ENCODE measurements around the gene MPV17L2.

Gene MPV17L2

DNA sequence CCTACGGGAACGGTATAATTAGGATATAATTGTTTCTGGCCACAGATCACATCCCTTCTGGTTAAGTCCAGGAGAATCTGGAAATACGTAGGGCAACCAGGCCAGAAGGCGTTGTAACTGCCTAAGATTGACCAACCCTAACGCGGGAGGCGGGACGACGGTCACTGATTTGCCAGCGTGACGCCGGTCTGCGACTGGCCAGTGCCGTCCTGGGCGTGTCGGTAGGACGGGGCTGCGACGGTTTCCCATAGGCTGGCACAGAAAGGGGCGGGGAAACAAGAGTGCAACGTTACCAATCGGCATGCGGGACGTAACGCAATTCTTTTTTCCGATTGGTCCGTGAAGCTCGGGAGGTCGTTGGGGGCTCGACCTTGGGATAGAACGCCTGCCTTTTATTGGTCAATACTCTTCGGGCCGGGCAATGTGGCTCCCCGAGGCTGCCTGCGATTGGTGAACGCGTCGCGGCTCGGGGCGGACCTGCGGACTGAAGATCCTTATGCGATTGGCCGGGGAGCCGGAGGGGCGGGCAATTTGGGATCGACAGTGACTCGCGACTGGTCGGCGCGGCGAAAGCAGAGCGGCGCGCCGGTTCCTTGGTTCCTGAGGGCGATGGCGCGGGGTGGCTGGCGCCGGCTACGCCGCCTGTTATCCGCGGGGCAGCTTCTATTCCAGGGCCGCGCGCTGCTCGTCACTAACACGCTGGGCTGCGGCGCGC lies at the start of gene MPV17L2:
Gene MPV17L2 (plus strand): TSS at position 546 of the 715 bp plus-strand sequence. CDS start 64 bp downstream, at position 610.
- Mint-ChIP-seq H3K36me3 (ENCODE audit: low read depth) (peaks cover 4% of the 10 kb centered on the region), H3K27me3 (peaks cover 4% of the 10 kb centered on the region), H3K4me1 (peaks cover 26% of the 10 kb centered on the region), H3K9me3 (no peaks in the 10 kb centered on the region), H3K4me3 (peak within 1 kb of the TSS; percentile 85), H3K27ac (peak within 1 kb of the TSS; percentile 93)
- ATAC-seq (peak; percentile 93), DNase-seq (peak; percentile 98)

DNA sequence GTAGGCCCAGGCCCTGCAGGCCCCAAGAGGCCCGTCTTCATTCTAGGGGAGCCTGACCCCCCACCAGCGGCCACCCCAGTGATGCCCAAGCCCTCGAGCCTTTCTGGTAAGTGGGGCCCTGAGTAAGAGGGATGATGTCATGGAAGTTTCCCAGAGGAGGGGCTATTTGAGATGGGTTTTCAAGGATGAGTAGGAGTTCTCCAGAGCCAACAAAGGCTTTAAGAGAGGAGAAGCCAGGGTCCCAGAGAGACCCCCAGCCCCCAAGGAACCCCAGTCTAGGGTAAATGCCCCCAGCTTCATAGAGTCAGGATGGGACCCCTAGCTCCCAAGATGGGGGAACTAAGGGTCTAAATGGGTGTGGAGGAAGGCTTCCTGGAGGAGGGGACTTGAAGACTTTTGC lies 49.1 kb upstream of the MPV17L2 start:
- Mint-ChIP-seq H3K4me1 (no peaks in the 10 kb centered on the region), H3K4me3 (no peak overlapping the region), H3K36me3 (ENCODE audit: low read depth) (peaks cover 25% of the 10 kb centered on the region), H3K9me3 (no peaks in the 10 kb centered on the region), H3K27me3 (no peaks in the 10 kb centered on the region), H3K27ac (no peak overlapping the region)
- ATAC-seq (no peak), DNase-seq (no peak)

DNA sequence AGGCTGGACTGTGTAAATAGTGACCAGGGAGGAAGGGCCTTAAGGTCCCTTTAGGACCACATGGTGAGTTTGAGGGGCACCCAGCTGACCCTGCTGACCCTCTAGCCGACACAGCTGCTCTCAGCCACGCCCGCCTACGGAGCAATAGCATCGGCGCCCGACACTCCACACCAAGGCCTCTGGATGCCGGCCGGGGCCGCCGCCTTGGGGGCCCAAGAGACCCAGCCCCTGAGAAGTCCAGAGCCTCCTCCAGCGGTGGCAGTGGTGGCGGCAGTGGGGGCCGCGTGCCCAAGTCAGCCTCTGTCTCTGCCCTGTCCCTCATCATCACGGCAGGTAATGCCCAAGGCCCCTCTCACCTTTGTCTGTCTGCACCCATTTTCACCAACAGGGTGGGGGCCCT lies 48.7 kb upstream of the MPV17L2 start:
- DNase-seq (no peak), ATAC-seq (no peak)
- H3K27ac Mint-ChIP-seq, result no peak overlapping the region
- no peak overlapping the region for H3K4me3 Mint-ChIP-seq
- peaks cover 23% of the 10 kb centered on the region for H3K36me3 Mint-ChIP-seq (ENCODE audit: low read depth)
- H3K9me3 Mint-ChIP-seq, result no peaks in the 10 kb centered on the region
- no peaks in the 10 kb centered on the region for H3K27me3 Mint-ChIP-seq
- no peaks in the 10 kb centered on the region for H3K4me1 Mint-ChIP-seq

DNA sequence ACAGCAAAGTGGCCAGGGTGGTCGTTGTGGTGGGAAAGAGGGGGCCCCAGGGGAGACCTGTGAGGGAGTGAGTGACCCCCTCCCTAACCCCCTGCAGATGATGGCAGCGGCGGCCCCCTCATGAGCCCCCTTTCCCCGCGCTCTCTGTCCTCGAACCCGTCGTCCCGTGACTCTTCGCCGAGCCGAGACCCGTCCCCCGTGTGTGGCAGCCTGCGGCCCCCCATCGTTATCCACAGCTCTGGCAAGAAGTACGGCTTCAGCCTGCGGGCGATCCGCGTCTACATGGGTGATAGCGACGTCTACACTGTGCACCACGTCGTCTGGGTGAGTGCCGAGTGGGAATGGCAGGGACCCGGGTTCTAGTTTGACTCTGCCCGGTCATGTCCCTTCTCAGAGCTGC lies 48.1 kb upstream of the MPV17L2 start:
- H3K27ac Mint-ChIP-seq, result no peak overlapping the region
- no peaks in the 10 kb centered on the region for H3K27me3 Mint-ChIP-seq
- DNase-seq, result no peak
- H3K4me3 Mint-ChIP-seq, result no peak overlapping the region
- no peaks in the 10 kb centered on the region for H3K4me1 Mint-ChIP-seq
- H3K9me3 Mint-ChIP-seq, result no peaks in the 10 kb centered on the region
- H3K36me3 Mint-ChIP-seq (ENCODE audit: low read depth), result peaks cover 23% of the 10 kb centered on the region
- ATAC-seq, result no peak

DNA sequence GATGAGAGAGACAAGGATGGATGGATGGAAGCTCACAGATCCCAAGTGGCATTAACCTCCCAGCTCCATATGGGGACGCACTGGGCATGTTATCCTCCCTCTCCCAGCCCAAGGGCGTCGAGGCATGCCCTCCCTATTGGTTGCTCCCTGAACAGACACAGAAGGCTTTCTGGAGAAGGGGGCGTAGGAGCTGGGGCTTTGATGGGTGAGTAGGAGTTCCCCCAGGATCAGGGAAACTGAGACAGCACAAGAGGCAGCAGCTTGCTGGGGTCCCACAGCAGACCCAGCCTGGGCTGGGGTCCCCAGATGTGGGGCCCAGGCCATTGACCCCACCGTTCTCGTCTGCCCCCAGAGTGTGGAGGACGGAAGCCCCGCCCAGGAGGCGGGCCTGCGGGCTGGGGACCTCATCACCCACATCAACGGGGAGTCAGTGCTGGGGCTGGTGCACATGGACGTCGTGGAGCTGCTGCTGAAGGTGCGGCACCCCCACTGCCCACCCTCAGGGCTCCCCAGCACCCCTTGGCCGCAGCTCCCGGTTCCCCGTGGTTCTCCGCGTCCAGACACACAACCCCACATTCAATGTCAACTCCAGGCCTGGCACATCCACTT lies 47.5 kb upstream of the MPV17L2 start:
- ATAC-seq (no peak), DNase-seq (no peak)
- Mint-ChIP-seq H3K9me3 (no peaks in the 10 kb centered on the region), H3K36me3 (ENCODE audit: low read depth) (peaks cover 20% of the 10 kb centered on the region), H3K27ac (no peak overlapping the region), H3K4me3 (no peak overlapping the region), H3K4me1 (no peaks in the 10 kb centered on the region), H3K27me3 (no peaks in the 10 kb centered on the region)

DNA sequence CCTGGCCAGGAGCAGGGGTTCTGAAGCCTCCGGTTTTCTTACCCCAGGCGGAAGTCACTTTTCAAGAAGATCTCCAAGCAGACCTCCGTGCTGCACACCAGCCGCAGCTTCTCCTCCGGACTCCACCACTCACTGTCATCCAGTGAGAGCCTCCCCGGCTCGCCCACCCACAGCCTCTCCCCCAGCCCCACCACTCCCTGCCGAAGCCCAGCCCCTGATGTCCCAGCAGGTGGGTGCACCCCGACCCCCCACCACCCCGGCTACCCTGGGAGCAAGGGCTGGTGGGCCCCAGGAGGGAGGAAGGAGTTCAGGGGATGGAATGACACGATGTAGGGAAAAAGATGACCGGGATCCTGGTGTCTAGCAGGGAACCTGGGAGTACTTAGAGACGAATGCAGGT lies 45.6 kb upstream of the MPV17L2 start:
- Mint-ChIP-seq H3K27ac (no peak overlapping the region), H3K27me3 (no peaks in the 10 kb centered on the region), H3K4me3 (no peak overlapping the region), H3K36me3 (ENCODE audit: low read depth) (peaks cover 13% of the 10 kb centered on the region), H3K4me1 (peaks cover 14% of the 10 kb centered on the region), H3K9me3 (no peaks in the 10 kb centered on the region)
- DNase-seq (no peak), ATAC-seq (no peak)

DNA sequence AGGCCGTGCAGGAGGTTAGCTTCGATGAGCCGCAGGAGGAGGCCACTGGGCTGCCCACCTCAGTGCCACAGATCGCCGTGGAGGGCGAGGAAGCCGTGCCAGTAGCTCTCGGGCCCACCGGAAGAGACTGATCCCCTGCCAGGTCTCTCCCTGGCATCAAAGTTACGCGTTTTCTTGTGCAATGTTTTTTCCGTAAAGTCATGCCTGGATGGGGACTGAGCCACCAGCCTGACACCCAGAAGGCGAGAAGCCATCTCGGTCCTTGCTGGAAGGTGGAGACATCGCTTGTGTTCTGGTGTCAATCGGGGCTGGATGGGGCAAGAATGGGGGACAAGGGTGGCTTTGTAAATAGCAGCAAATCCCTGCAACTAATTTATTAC lies 43.4 kb upstream of the MPV17L2 start:
- ATAC-seq (no peak), DNase-seq (no peak)
- Mint-ChIP-seq H3K4me1 (peaks cover 27% of the 10 kb centered on the region), H3K27me3 (no peaks in the 10 kb centered on the region), H3K36me3 (ENCODE audit: low read depth) (peaks cover 13% of the 10 kb centered on the region), H3K4me3 (no peak overlapping the region), H3K9me3 (no peaks in the 10 kb centered on the region), H3K27ac (no peak overlapping the region)

DNA sequence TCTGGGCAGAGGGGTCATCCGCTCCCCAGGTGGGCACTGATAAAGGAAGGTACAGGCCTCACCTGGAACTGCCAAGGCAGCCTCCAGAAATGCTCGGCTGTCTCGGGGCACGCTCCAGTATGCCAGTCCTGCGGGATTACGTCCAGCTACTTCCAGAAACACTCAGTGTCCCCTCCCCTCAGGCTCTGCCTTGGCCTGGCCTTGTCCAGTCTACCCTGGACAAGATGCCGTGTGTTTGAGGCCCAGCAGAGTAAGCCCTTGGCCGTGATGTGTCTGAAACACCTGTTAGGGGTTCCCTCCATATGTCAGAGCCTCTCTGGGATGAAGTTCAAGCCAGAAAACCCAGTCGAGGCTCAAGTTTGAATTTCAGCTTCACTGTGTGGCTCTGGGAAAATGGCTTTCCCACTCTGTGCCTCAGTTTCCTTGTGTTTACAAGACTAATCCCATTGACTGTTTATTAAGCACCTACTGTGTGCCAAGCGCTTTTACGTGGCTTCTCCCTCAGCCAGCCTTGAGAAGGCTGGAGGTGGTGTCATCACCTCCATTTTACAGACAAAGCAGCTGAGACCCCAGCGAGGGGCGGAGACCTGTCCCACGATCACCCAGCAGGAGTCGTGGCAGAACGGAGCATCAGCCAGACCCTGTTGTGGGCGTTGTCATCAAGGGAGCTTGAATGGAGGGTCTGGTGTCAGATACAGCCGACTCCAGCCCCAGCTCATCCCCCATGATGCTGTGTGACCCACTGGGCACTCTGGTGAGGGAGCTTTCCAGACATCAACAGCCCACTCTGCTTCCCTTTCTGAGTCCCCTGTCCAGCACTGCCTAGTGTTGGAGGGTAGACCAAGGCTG lies 42.0 kb upstream of the MPV17L2 start:
- DNase-seq, result no peak
- Mint-ChIP-seq H3K36me3 (ENCODE audit: low read depth) (peaks cover 11% of the 10 kb centered on the region), H3K9me3 (no peaks in the 10 kb centered on the region), H3K4me3 (peak overlapping the region; percentile 79), H3K27ac (peak overlapping the region; percentile 99), H3K4me1 (peaks cover 28% of the 10 kb centered on the region), H3K27me3 (no peaks in the 10 kb centered on the region)
- no peak for ATAC-seq

DNA sequence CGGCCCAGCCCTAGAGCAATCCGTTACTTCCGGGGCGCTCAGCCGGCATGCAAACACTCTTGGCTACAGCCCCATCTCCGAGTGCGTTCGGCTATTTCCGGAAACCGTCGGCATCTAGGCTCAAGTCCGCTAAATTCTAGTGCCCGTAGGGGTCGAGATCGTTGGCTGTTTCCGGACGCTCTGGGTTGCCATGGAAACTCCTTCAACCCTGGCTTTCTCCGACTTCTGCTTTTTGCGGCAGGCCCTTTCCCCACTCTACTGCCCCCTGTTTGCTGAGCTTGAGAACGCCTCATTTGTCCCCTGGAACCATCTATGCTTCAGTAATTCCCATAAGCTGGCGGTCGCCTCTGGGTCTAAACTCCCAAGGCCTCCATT lies 40.6 kb upstream of the MPV17L2 start:
- ATAC-seq, result peak; percentile 80
- no peaks in the 10 kb centered on the region for H3K27me3 Mint-ChIP-seq
- H3K27ac Mint-ChIP-seq, result peak overlapping the region; percentile 99
- peaks cover 7% of the 10 kb centered on the region for H3K36me3 Mint-ChIP-seq (ENCODE audit: low read depth)
- H3K4me1 Mint-ChIP-seq, result peaks cover 28% of the 10 kb centered on the region
- DNase-seq, result peak; percentile 99
- H3K4me3 Mint-ChIP-seq, result peak overlapping the region; percentile 79
- H3K9me3 Mint-ChIP-seq, result no peaks in the 10 kb centered on the region

DNA sequence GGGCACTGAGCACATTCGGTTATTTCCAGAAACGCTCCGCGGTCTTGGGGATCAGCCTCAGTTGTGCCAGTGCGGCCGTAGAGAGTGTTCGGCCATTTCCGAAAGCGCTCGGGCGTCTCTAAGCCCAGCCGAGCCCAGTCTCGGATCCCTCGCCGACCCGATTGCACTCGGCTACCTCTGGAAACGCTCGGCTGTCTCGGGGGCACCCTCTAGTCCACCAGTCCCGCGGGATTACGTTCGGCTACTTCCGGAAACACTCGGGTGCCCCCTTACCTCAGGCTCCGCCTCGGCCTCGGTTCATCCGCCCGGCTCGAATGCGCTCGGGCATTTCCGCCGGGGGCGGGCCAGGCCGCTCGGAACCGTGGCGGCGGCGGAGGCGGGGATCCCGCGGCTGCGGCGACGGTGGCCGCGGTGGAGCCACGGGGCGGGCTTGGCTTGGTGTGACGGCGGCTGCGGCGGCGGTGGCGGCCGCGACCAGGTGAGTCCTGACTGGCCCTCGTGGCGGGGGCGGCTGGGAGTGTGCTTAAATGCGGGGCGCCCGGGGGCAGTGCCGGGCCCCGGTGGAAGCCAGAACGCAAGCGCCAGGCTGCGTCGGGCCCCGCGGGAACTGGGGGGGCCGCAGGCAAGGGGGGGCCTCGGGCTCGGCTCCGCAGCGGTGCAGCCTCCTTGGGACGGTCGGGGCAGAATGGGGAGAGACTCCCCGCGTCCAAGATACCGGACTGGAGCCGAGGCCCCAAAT lies 40.0 kb upstream of the MPV17L2 start, which contains the start of gene PIK3R2:
Gene PIK3R2 (plus strand): TSS at position 347 of the 739 bp plus-strand sequence. CDS start 2,717 bp downstream, outside the sequence.
- Mint-ChIP-seq H3K27ac (peak within 1 kb of the TSS; percentile 99), H3K4me3 (peak within 1 kb of the TSS; percentile 83), H3K9me3 (no peaks in the 10 kb centered on the region), H3K36me3 (ENCODE audit: low read depth) (peaks cover 5% of the 10 kb centered on the region), H3K4me1 (peaks cover 28% of the 10 kb centered on the region), H3K27me3 (no peaks in the 10 kb centered on the region)
- DNase-seq, result peak; percentile 100
- ATAC-seq, result peak; percentile 95

DNA sequence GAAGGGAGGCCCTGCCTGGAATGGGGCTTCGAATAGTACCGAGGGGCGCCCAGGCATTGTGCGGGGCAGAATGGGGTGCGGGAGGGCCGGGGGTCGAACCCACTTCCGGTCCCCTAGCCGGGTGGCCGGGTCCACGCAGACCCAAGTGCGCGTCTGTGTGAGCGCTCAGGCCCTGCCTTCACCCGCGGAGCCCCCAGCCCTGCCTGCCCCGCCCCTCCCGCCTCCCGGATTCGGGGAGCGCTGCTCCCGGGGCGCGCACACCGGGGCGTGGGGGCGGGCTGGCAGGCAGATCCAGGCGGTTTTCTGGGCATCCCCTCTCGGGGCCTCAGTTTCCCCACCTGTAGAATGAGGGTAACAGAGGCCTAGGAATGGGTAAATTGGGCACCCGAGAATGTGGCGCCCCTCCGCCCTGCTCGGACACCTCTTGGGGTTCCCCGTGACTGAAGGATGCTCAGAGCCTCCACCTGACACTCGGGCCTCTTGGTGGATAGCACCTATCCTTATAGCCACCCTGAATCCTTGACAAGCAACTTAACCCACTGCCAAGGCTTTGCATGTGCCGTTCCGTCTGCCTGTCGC lies 39.4 kb upstream of the MPV17L2 start:
- H3K36me3 Mint-ChIP-seq (ENCODE audit: low read depth), result peaks cover 2% of the 10 kb centered on the region
- DNase-seq, result peak; percentile 31
- H3K9me3 Mint-ChIP-seq, result no peaks in the 10 kb centered on the region
- peaks cover 28% of the 10 kb centered on the region for H3K4me1 Mint-ChIP-seq
- H3K27ac Mint-ChIP-seq, result peak overlapping the region; percentile 64
- no peak for ATAC-seq
- peak overlapping the region; percentile 83 for H3K4me3 Mint-ChIP-seq
- no peaks in the 10 kb centered on the region for H3K27me3 Mint-ChIP-seq

DNA sequence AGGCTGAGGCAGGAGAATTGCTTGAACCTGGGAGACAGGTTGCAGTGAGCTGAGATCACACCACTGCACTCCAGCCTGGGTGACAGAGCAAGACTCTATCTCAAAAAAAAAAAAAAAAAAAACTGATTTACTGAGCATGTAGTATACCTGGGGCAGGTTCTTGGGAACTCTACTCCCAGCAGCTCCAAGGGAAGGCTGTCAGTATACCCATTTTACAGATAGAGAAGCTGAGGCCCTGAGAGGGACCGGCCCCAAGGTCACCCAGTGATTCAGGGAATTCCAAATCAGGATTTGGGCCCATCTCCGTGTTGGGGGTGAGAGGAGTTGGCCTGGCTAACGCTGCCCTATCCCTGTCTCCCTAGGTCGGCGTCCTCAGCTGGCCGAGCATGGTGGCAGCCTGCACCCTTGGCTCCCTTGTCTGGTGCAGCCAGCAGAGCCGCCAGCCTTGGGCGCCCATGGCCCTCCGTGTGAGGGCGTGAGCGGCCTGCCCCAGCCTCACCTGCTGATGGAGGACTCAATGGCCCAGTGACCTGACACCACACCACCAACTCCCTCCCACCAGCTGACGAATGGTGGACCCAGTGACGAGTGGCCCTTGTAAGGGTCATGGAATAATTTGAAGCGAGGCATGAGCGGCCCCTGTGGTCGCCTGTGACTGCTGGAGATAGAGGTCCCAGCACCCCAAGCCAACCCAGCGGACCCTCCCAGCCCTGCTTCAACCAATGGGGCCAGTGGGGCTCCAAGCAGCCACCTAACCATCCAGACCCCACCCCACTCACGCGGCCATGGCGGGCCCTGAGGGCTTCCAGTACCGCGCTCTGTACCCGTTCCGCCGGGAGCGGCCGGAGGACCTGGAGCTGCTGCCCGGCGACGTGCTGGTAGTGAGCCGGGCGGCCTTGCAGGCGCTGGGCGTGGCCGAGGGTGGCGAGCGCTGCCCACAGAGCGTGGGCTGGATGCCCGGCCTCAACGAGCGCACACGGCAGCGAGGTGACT lies 37.6 kb upstream of the MPV17L2 start:
- ATAC-seq (no peak), DNase-seq (no peak)
- H3K4me3 Mint-ChIP-seq, result no peak overlapping the region
- no peaks in the 10 kb centered on the region for H3K9me3 Mint-ChIP-seq
- H3K27me3 Mint-ChIP-seq, result no peaks in the 10 kb centered on the region
- no peak overlapping the region for H3K27ac Mint-ChIP-seq
- peaks cover 3% of the 10 kb centered on the region for H3K36me3 Mint-ChIP-seq (ENCODE audit: low read depth)
- H3K4me1 Mint-ChIP-seq, result peaks cover 31% of the 10 kb centered on the region

DNA sequence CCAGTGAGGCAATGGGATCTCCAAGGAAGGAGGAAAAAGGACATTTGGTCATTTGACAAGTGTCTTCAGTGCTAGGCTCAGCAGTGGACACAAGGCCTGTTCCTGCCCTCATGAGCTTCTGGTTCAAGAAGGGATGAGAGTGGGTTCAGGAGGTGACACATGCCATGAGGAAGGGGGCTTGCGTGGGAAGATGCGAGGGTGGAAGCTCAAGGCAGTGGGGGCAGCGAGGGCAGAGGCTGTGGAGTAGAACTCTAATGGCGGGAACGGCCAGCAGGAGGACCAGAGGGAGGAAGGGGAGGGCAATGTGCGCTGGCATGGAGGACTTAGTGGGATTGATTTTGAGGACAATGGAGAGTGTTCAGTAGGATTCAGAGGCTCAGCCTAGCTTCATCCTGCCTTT lies 36.8 kb upstream of the MPV17L2 start:
- DNase-seq, result no peak
- Mint-ChIP-seq H3K4me3 (no peak overlapping the region), H3K36me3 (ENCODE audit: low read depth) (peaks cover 4% of the 10 kb centered on the region), H3K27ac (no peak overlapping the region), H3K4me1 (peaks cover 32% of the 10 kb centered on the region), H3K9me3 (no peaks in the 10 kb centered on the region), H3K27me3 (no peaks in the 10 kb centered on the region)
- ATAC-seq, result no peak

Data from activated naive CD8-positive, alpha-beta T cell treated with anti-CD3 and anti-CD28 coated beads, Interleukin-2, amount 50 U/mL, for 24 hours (primary cell).